ENCODE data around the gene KRTAP20-1. TPM values are rescaled to one million over a fixed set of nuclear protein-coding genes. Genes with fewer than 3 reads are reported as not detected.

The KRTAP20-1 gene
- total RNA-seq, 1 donor from 2014 or later, result not detected

- intact Hi-C loops (cut with DNase I), result no loop called here
- no peaks in the 10 kb centered on the region for H3K9me3 ChIP-seq
- no peaks in the 10 kb centered on the region for H3K36me3 ChIP-seq
- no peaks in the 10 kb centered on the region for H3K27me3 ChIP-seq
- TF ChIP-seq CTCF (IDR thresholded peaks at IDR 0.05), result no peak
- no peak for DNase-seq (ENCODE audit: low spot score in 2 of 2)
- no peak within 1 kb of the TSS for H3K27ac ChIP-seq
- H3K4me1 ChIP-seq, result no peaks in the 10 kb centered on the region
- H3K4me3 ChIP-seq, result no peak within 1 kb of the TSS
Observed at GRCh38 chr21:30642564-30642963, 26.3 kb downstream of the KRTAP20-1 start, which contains the start of gene KRTAP20-3. Gene KRTAP20-3 (plus strand): TSS chr21:30642864.

DNA sequence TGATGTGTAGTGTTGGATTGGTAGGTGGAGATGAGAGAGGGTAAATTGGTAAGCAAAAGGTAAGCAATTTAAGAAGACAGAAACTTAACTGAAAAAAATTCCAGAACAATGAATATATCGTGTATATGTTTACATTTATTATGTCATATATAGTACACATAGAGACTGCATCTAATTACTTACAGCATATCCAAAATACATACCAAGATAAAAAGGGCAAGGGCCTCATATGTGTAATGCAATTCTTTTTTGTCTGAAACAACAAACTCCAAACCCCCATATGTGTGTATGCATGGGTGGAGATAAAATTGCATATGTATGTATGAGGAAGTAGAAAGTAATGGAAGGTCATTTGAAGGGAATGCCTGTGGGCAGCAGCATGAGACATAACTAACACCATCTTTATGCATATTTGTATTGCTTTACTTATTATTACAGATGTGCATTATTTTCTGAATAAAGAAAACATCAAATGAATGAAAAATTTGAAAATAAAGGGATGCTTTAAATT lies 30.7 kb downstream of the KRTAP20-1 start:
- TF ChIP-seq CTCF (IDR thresholded peaks at IDR 0.05), result no peak
- Histone ChIP-seq H3K4me1 (no peaks in the 10 kb centered on the region), H3K9me3 (no peaks in the 10 kb centered on the region), H3K27ac (no peak overlapping the region), H3K27me3 (no peaks in the 10 kb centered on the region), H3K36me3 (no peaks in the 10 kb centered on the region), H3K4me3 (no peak overlapping the region)
- no peak for DNase-seq (ENCODE audit: low spot score in 2 of 2)
- intact Hi-C loops (cut with DNase I), result no loop called here

DNA sequence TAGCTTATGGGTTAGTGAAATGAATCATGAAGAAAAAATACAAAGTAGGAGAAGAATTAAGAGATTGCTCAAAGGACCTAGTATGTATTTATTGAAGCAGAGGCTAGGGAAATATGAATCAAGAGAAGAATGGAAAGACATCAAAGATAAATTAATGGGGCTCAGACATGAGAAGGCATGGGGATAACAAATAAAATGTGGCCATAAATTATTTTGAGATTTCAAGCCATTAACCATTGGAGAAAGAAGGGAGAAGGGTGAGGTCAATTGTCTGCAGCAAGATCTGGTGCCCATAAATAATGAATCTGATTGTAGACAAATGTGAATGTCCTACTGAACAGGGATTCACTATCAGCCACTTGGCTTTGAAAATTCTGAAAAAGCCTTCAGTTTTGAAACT lies 36.7 kb downstream of the KRTAP20-1 start:
- Histone ChIP-seq H3K4me3 (no peak overlapping the region), H3K36me3 (no peaks in the 10 kb centered on the region), H3K4me1 (no peaks in the 10 kb centered on the region), H3K27me3 (no peaks in the 10 kb centered on the region), H3K9me3 (no peaks in the 10 kb centered on the region), H3K27ac (no peak overlapping the region)
- no peak for TF ChIP-seq CTCF (IDR thresholded peaks at IDR 0.05)
- intact Hi-C loops (cut with DNase I), result no loop called here
- DNase-seq (ENCODE audit: low spot score in 2 of 2), result no peak

Other genes with a start within 250 kb of the KRTAP20-1 start
- gene KRTAP13-2, start 244.2 kb upstream of the KRTAP20-1 start, total RNA-seq, result not detected
- gene KRTAP13-1, start 220.4 kb upstream of the KRTAP20-1 start, total RNA-seq, result not detected
- not detected for gene KRTAP13-3, start 190.5 kb upstream of the KRTAP20-1 start, total RNA-seq
- not detected for gene KRTAP13-4, start 186.2 kb upstream of the KRTAP20-1 start, total RNA-seq
- gene KRTAP15-1, start 176.2 kb upstream of the KRTAP20-1 start, total RNA-seq, result not detected
- not detected for gene KRTAP19-1, start 136.1 kb upstream of the KRTAP20-1 start, total RNA-seq
- gene KRTAP19-2, start 129.0 kb upstream of the KRTAP20-1 start, total RNA-seq, result not detected
- not detected for gene KRTAP19-3, start 124.4 kb upstream of the KRTAP20-1 start, total RNA-seq
- not detected for gene KRTAP19-4, start 119.3 kb upstream of the KRTAP20-1 start, total RNA-seq
- not detected for gene KRTAP19-5, start 114.3 kb upstream of the KRTAP20-1 start, total RNA-seq
- gene KRTAP19-6, start 74.6 kb upstream of the KRTAP20-1 start, total RNA-seq, result not detected
- gene KRTAP19-7, start 55.1 kb upstream of the KRTAP20-1 start, total RNA-seq, result not detected
- gene KRTAP22-2, start 26.0 kb upstream of the KRTAP20-1 start, total RNA-seq, result not detected
- not detected for gene KRTAP6-3, start 24.0 kb upstream of the KRTAP20-1 start, total RNA-seq
- not detected for gene KRTAP6-2, start 17.5 kb upstream of the KRTAP20-1 start, total RNA-seq
- gene KRTAP22-1, start 15.3 kb upstream of the KRTAP20-1 start, total RNA-seq, result not detected
- gene KRTAP6-1, start 2.5 kb upstream of the KRTAP20-1 start, total RNA-seq, result not detected
- gene KRTAP20-4, start 4.2 kb downstream of the KRTAP20-1 start, total RNA-seq, result not detected
- not detected for gene KRTAP20-2, start 18.8 kb downstream of the KRTAP20-1 start, total RNA-seq
- not detected for gene KRTAP20-3, start 26.4 kb downstream of the KRTAP20-1 start, total RNA-seq
- gene KRTAP21-3, start 102.4 kb downstream of the KRTAP20-1 start, total RNA-seq, result not detected
- not detected for gene KRTAP21-2, start 130.8 kb downstream of the KRTAP20-1 start, total RNA-seq
- gene KRTAP21-1, start 139.0 kb downstream of the KRTAP20-1 start, total RNA-seq, result not detected
- gene KRTAP8-1, start 196.8 kb downstream of the KRTAP20-1 start, total RNA-seq, result not detected
- not detected for gene KRTAP7-1, start 213.3 kb downstream of the KRTAP20-1 start, total RNA-seq